Measurements from ENCODE around the gene BAZ1B.

- TF ChIP-seq, protein P1, sequence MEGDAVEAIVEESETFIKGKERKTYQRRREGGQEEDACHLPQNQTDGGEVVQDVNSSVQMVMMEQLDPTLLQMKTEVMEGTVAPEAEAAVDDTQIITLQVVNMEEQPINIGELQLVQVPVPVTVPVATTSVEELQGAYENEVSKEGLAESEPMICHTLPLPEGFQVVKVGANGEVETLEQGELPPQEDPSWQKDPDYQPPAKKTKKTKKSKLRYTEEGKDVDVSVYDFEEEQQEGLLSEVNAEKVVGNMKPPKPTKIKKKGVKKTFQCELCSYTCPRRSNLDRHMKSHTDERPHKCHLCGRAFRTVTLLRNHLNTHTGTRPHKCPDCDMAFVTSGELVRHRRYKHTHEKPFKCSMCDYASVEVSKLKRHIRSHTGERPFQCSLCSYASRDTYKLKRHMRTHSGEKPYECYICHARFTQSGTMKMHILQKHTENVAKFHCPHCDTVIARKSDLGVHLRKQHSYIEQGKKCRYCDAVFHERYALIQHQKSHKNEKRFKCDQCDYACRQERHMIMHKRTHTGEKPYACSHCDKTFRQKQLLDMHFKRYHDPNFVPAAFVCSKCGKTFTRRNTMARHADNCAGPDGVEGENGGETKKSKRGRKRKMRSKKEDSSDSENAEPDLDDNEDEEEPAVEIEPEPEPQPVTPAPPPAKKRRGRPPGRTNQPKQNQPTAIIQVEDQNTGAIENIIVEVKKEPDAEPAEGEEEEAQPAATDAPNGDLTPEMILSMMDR (conservative IDR thresholded peaks at IDR 0.05; ENCODE audit: low read length), result no peak
- no peak for TF ChIP-seq EZH2phosphoT487 (IDR thresholded peaks at IDR 0.05; ENCODE audit: borderline replicate concordance, low read depth, low read length)
These were observed 88.0 kb downstream of the BAZ1B start for GRCh38 chr7:73433924-73434700.

All from OCI-LY7 (cell line).